ENCODE results near the gene NBEA. TPM values are rescaled to one million over a fixed set of nuclear protein-coding genes. Genes with fewer than 3 reads are reported as not detected.

NBEA gene
- total RNA-seq, 2 experiments from 2014 or later: 3.5 to 3.8 TPM

- Histone ChIP-seq H3K27me3 (ENCODE audit: control insufficient read depth in 1 of 2, insufficient read depth in 2 of 2, low read length in 2 of 2) (no peaks in the 10 kb centered on the region), H3K36me3 (ENCODE audit: insufficient read depth, low read length) (no peaks in the 10 kb centered on the region), H3K27ac (ENCODE audit: low read depth in 1 of 2, low read length in 2 of 2) (no peak overlapping the region), H3K9me3 (ENCODE audit: control insufficient read depth in 1 of 2, insufficient read depth in 1 of 2, low read length in 2 of 2) (no peaks in the 10 kb centered on the region), H3K4me3 (ENCODE audit: low read length) (no peak overlapping the region), H3K4me1 (ENCODE audit: insufficient read depth, low read length) (no peaks in the 10 kb centered on the region)
- Mint-ChIP-seq H3K36me3 (ENCODE audit: low read depth) (no peaks in the 10 kb centered on the region), H3K4me1 (ENCODE audit: low read depth) (no peaks in the 10 kb centered on the region), H3K4me3 (no peak overlapping the region), H3K27ac (no peak overlapping the region), H3K27me3 (no peaks in the 10 kb centered on the region), H3K9me3 (no peaks in the 10 kb centered on the region)
- DNase-seq (no peak), ATAC-seq (ENCODE audit: poor library complexity) (no peak)
- CTCF ChIA-PET: no interaction called here
- intact Hi-C loops (cut with DNase I, micrococcal nuclease): no loop called here
- no peak for TF ChIP-seq CTCF (IDR thresholded peaks at IDR 0.05)
- POLR2A ChIA-PET: no interaction called here
Observed at GRCh38 chr13:35631666-35632065, 689.6 kb downstream of the NBEA start.

DNA sequence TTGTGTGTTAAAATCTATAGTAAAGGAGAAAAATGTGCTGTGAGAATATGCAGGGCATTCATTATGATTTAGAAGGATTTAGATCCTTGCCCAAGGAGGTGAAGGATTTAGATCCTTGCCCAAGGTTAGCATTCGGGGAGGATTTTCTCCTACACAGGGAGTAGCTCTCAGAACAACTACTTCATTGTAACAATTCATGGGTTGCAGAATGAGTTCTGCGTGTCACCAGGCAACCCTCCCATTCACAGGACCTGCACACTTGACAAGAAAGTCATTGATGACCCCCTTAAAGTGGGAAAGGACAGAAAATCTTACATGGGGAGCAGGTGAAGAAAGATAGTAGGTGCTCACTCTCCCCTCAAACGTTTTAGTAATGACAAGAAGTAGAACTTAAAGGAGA lies 701.6 kb downstream of the NBEA start:
- no peak overlapping the region for H3K27ac Mint-ChIP-seq
- DNase-seq: no peak

GRCh38 chr13:35646056-35646774 lies 704.1 kb downstream of the NBEA start:
- ATAC-seq (ENCODE audit: poor library complexity) (no peak), DNase-seq (no peak)
- Histone ChIP-seq H3K4me1 (ENCODE audit: insufficient read depth, low read length) (no peaks in the 10 kb centered on the region), H3K27me3 (ENCODE audit: control insufficient read depth in 1 of 2, insufficient read depth in 2 of 2, low read length in 2 of 2) (no peaks in the 10 kb centered on the region), H3K36me3 (ENCODE audit: insufficient read depth, low read length) (no peaks in the 10 kb centered on the region), H3K4me3 (ENCODE audit: low read length) (no peak overlapping the region), H3K27ac (ENCODE audit: low read depth in 1 of 2, low read length in 2 of 2) (no peak overlapping the region), H3K9me3 (ENCODE audit: control insufficient read depth in 1 of 2, insufficient read depth in 1 of 2, low read length in 2 of 2) (peaks cover 0 to 4% of the 10 kb centered on the region in 2 experiments)
- Mint-ChIP-seq H3K4me1 (ENCODE audit: low read depth) (no peaks in the 10 kb centered on the region), H3K9me3 (no peaks in the 10 kb centered on the region), H3K36me3 (ENCODE audit: low read depth) (peaks cover 7% of the 10 kb centered on the region), H3K27ac (no peak overlapping the region), H3K4me3 (no peak overlapping the region), H3K27me3 (no peaks in the 10 kb centered on the region)
- CTCF ChIA-PET: no interaction called here
- intact Hi-C loops (cut with DNase I, micrococcal nuclease): no loop called here
- TF ChIP-seq CTCF (IDR thresholded peaks at IDR 0.05): no peak
- POLR2A ChIA-PET: no interaction called here

More for the DNA sequence above, 701.6 kb downstream of the NBEA start:
- no peak for TF ChIP-seq CTCF (IDR thresholded peaks at IDR 0.05)
- H3K27me3 Mint-ChIP-seq: no peaks in the 10 kb centered on the region
- Histone ChIP-seq H3K36me3 (ENCODE audit: insufficient read depth, low read length) (no peaks in the 10 kb centered on the region), H3K4me3 (ENCODE audit: low read length) (no peak overlapping the region), H3K27ac (ENCODE audit: low read depth in 1 of 2, low read length in 2 of 2) (no peak overlapping the region), H3K9me3 (ENCODE audit: control insufficient read depth in 1 of 2, insufficient read depth in 1 of 2, low read length in 2 of 2) (no peaks in the 10 kb centered on the region), H3K27me3 (ENCODE audit: control insufficient read depth in 1 of 2, insufficient read depth in 2 of 2, low read length in 2 of 2) (no peaks in the 10 kb centered on the region), H3K4me1 (ENCODE audit: insufficient read depth, low read length) (no peaks in the 10 kb centered on the region)
- no peaks in the 10 kb centered on the region for H3K9me3 Mint-ChIP-seq
- H3K4me1 Mint-ChIP-seq (ENCODE audit: low read depth): no peaks in the 10 kb centered on the region
- ATAC-seq (ENCODE audit: poor library complexity): no peak
- intact Hi-C loops (cut with DNase I, micrococcal nuclease): no loop called here
- no peak overlapping the region for H3K4me3 Mint-ChIP-seq
- ChIA-PET POLR2A (no interaction called here), CTCF (no interaction called here)
- H3K36me3 Mint-ChIP-seq (ENCODE audit: low read depth): no peaks in the 10 kb centered on the region

Data from CD4-positive, alpha-beta T cell (primary cell).